NOMO-1 treated with DMSO at 0.1 percent for 48 hours (cell line): ENCODE measurements around the gene CDKN2A.
"Not testable (repeated sequence)": the region's sequence is repeated elsewhere in the genome, so short reads cannot be mapped to it uniquely, and the experiment has no call there.

Experiments used
- DNase-seq: peaks from one replicate; lab custom pipeline; 2025; ENCODE audit not compliant: unreplicated experiment; lab: John Stamatoyannopoulos, UW

CDKN2A gene

GRCh38 chr9:21982861-21983560, 11.2 kb downstream of the CDKN2A start:
- DNase-seq: no peak

- DNase-seq: no peak
These were observed 11.8 kb downstream of the CDKN2A start for GRCh38 chr9:21982391-21982790.

GRCh38 chr9:21976334-21976875, 17.8 kb downstream of the CDKN2A start:
- no peak for DNase-seq

- no peak for DNase-seq
These were observed 19.3 kb downstream of the CDKN2A start for GRCh38 chr9:21974722-21975409.

- DNase-seq: no peak
These were observed 19.9 kb downstream of the CDKN2A start for GRCh38 chr9:21974343-21974721.

- DNase-seq: no peak
These were observed 21.8 kb downstream of the CDKN2A start for GRCh38 chr9:21972361-21972760.

GRCh38 chr9:21970800-21971640, 23.2 kb downstream of the CDKN2A start:
- no peak for DNase-seq

- DNase-seq: no peak
These were observed 24.0 kb downstream of the CDKN2A start for GRCh38 chr9:21969951-21970799.

- no peak for DNase-seq
These were observed 24.9 kb downstream of the CDKN2A start for GRCh38 chr9:21969011-21969940.

GRCh38 chr9:21968331-21969010, 25.7 kb downstream of the CDKN2A start:
- DNase-seq: no peak

- no peak for DNase-seq
These were observed 26.5 kb downstream of the CDKN2A start for GRCh38 chr9:21967702-21968101.

- DNase-seq: no peak
These were observed 27.0 kb downstream of the CDKN2A start for GRCh38 chr9:21967169-21967568.

- DNase-seq: no peak
These were observed 27.9 kb downstream of the CDKN2A start for GRCh38 chr9:21966140-21966851.

GRCh38 chr9:21965401-21965951, 28.7 kb downstream of the CDKN2A start:
- DNase-seq: no peak

GRCh38 chr9:21964925-21965385, 29.2 kb downstream of the CDKN2A start:
- no peak for DNase-seq

GRCh38 chr9:21961569-21961968, 32.6 kb downstream of the CDKN2A start:
- DNase-seq: no peak

- DNase-seq: not testable (repeated sequence)
These were observed 34.9 kb downstream of the CDKN2A start for GRCh38 chr9:21959268-21959667.

- no peak for DNase-seq
These were observed 35.4 kb downstream of the CDKN2A start for GRCh38 chr9:21958833-21959232.
